C4-2B (cell line): ENCODE measurements around the gene ZNF576.

Source experiments
- ZFX ChIP-seq: fragments of 450-650 bp; IDR thresholded peaks from 2 replicates; pipeline ENCODE4 v1.6.1; 2017
- TF ChIP-seq, protein P1 (sequence below): fragments of 450-650 bp; conservative IDR thresholded peaks from 2 replicates; pipeline ENCODE4 v1.5.1; 2017; ENCODE audit warnings: mild to moderate bottlenecking

- TF ChIP-seq, protein P1, sequence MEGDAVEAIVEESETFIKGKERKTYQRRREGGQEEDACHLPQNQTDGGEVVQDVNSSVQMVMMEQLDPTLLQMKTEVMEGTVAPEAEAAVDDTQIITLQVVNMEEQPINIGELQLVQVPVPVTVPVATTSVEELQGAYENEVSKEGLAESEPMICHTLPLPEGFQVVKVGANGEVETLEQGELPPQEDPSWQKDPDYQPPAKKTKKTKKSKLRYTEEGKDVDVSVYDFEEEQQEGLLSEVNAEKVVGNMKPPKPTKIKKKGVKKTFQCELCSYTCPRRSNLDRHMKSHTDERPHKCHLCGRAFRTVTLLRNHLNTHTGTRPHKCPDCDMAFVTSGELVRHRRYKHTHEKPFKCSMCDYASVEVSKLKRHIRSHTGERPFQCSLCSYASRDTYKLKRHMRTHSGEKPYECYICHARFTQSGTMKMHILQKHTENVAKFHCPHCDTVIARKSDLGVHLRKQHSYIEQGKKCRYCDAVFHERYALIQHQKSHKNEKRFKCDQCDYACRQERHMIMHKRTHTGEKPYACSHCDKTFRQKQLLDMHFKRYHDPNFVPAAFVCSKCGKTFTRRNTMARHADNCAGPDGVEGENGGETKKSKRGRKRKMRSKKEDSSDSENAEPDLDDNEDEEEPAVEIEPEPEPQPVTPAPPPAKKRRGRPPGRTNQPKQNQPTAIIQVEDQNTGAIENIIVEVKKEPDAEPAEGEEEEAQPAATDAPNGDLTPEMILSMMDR: no peak
- TF ChIP-seq ZFX: no peak
These were observed 44.8 kb upstream of the ZNF576 start for GRCh38 chr19:43551399-43552197.
